ENCODE measurements around the gene GHDC.

GHDC gene

GRCh38 chr17:42190491-42191274 is 3.6 kb downstream of the GHDC start:
- Histone ChIP-seq H2AFZ (ENCODE audit: low read length) (no peak overlapping the region), H3K27ac (ENCODE audit: low read depth, low read length, poor library complexity, severe bottlenecking) (no peak overlapping the region), H3K4me1 (ENCODE audit: insufficient read depth, low read length, severe bottlenecking) (peaks cover 15% of the 10 kb centered on the region), H3K79me2 (ENCODE audit: insufficient read depth, low read length) (no peaks in the 10 kb centered on the region), H3K9me3 (ENCODE audit: low read length) (no peaks in the 10 kb centered on the region), H3K4me2 (ENCODE audit: low read length) (no peak overlapping the region), H3F3A (ENCODE audit: insufficient read depth, low read length) (no peaks in the 10 kb centered on the region), H3K27me3 (ENCODE audit: insufficient read depth, low read length) (no peaks in the 10 kb centered on the region), H3K9ac (ENCODE audit: low read length) (no peak overlapping the region), H3K4me3 (ENCODE audit: low read depth, low read length, poor library complexity, severe bottlenecking) (no peak overlapping the region), H4K20me1 (ENCODE audit: insufficient read depth, low read length) (no peaks in the 10 kb centered on the region), H3K36me3 (ENCODE audit: insufficient read depth, low read length) (no peaks in the 10 kb centered on the region), H3K9me2 (ENCODE audit: low read depth, low read length) (no peaks in the 10 kb centered on the region)
- TF ChIP-seq CTCF (IDR thresholded peaks at IDR 0.05; ENCODE audit: low read length) (no peak), EZH2 (IDR thresholded peaks at IDR 0.05; ENCODE audit: borderline replicate concordance, low read length) (no peak)

- no peak for TF ChIP-seq CTCF (IDR thresholded peaks at IDR 0.05; ENCODE audit: low read length)
- no peak for TF ChIP-seq EZH2 (IDR thresholded peaks at IDR 0.05; ENCODE audit: borderline replicate concordance, low read length)
- Histone ChIP-seq H2AFZ (ENCODE audit: low read length) (no peak overlapping the region), H3K4me3 (ENCODE audit: low read depth, low read length, poor library complexity, severe bottlenecking) (no peak overlapping the region), H3K27me3 (ENCODE audit: insufficient read depth, low read length) (no peaks in the 10 kb centered on the region), H3K4me2 (ENCODE audit: low read length) (no peak overlapping the region), H3K27ac (ENCODE audit: low read depth, low read length, poor library complexity, severe bottlenecking) (no peak overlapping the region), H3K36me3 (ENCODE audit: insufficient read depth, low read length) (no peaks in the 10 kb centered on the region), H3K4me1 (ENCODE audit: insufficient read depth, low read length, severe bottlenecking) (peaks cover 21% of the 10 kb centered on the region), H3K79me2 (ENCODE audit: insufficient read depth, low read length) (no peaks in the 10 kb centered on the region), H4K20me1 (ENCODE audit: insufficient read depth, low read length) (no peaks in the 10 kb centered on the region), H3K9ac (ENCODE audit: low read length) (no peak overlapping the region), H3K9me2 (ENCODE audit: low read depth, low read length) (no peaks in the 10 kb centered on the region), H3K9me3 (ENCODE audit: low read length) (no peaks in the 10 kb centered on the region), H3F3A (ENCODE audit: insufficient read depth, low read length) (no peaks in the 10 kb centered on the region)
Observed at GRCh38 chr17:42189651-42189965, 4.7 kb downstream of the GHDC start.

GRCh38 chr17:42188749-42189650 is 5.3 kb downstream of the GHDC start:
- H3F3A ChIP-seq (ENCODE audit: insufficient read depth, low read length), result no peaks in the 10 kb centered on the region
- H4K20me1 ChIP-seq (ENCODE audit: insufficient read depth, low read length), result no peaks in the 10 kb centered on the region
- no peaks in the 10 kb centered on the region for H3K27me3 ChIP-seq (ENCODE audit: insufficient read depth, low read length)
- H3K9ac ChIP-seq (ENCODE audit: low read length), result no peak overlapping the region
- TF ChIP-seq EZH2 (IDR thresholded peaks at IDR 0.05; ENCODE audit: borderline replicate concordance, low read length) (no peak), CTCF (IDR thresholded peaks at IDR 0.05; ENCODE audit: low read length) (no peak)
- H2AFZ ChIP-seq (ENCODE audit: low read length), result no peak overlapping the region
- H3K4me2 ChIP-seq (ENCODE audit: low read length), result no peak overlapping the region
- H3K4me3 ChIP-seq (ENCODE audit: low read depth, low read length, poor library complexity, severe bottlenecking), result no peak overlapping the region
- no peaks in the 10 kb centered on the region for H3K9me2 ChIP-seq (ENCODE audit: low read depth, low read length)
- H3K79me2 ChIP-seq (ENCODE audit: insufficient read depth, low read length), result no peaks in the 10 kb centered on the region
- H3K27ac ChIP-seq (ENCODE audit: low read depth, low read length, poor library complexity, severe bottlenecking), result no peak overlapping the region
- peaks cover 25% of the 10 kb centered on the region for H3K4me1 ChIP-seq (ENCODE audit: insufficient read depth, low read length, severe bottlenecking)
- H3K9me3 ChIP-seq (ENCODE audit: low read length), result no peaks in the 10 kb centered on the region
- H3K36me3 ChIP-seq (ENCODE audit: insufficient read depth, low read length), result no peaks in the 10 kb centered on the region

Measured in OCI-LY1 (cell line).